Omental fat pad (tissue), 4 donors: ENCODE measurements around the gene IRAK1. TPM values are rescaled to one million over a fixed set of nuclear protein-coding genes. Genes with fewer than 3 reads are reported as not detected.

Experiments used
- ATAC-seq: fragments of 150-250 bp; one replicate; pipeline ENCODE4 v1.9.1; 2016; ENCODE audit warnings: mild to moderate bottlenecking, moderate library complexity; ENCODE audit not compliant: low FRiP score
- DNase-seq: peaks from one replicate; pipeline ENCODE4 v3.0.0-alpha.2; 2019; ENCODE audit warnings: low spot score
- CTCF ChIP-seq, 3 donors: fragments of 450-650 bp; IDR thresholded peaks; one replicate each; pipeline ENCODE4 v1.5.1; 2016 to 2017; ENCODE audit warnings: antibody characterized with exemption in 3 of 3, mild to moderate bottlenecking in 3 of 3, moderate library complexity in 2 of 3
- total RNA-seq, 4 donors: library from RNA; depleted of rRNA; stranded (reverse); fragments of >200 nt; gene quantifications; one replicate each; pipeline ENCODE4 v1.1.0, GENCODE V29; 2016

IRAK1 gene
- total RNA-seq, 4 donors from 2014 or later: 43.1 to 85.3 (median 78.4) TPM

- no peak for ATAC-seq
- no peak for TF ChIP-seq CTCF (IDR thresholded peaks at IDR 0.05)
- no peak for DNase-seq
These were observed 4.0 kb downstream of the IRAK1 start for GRCh38 chrX:154015581-154016264.

DNA sequence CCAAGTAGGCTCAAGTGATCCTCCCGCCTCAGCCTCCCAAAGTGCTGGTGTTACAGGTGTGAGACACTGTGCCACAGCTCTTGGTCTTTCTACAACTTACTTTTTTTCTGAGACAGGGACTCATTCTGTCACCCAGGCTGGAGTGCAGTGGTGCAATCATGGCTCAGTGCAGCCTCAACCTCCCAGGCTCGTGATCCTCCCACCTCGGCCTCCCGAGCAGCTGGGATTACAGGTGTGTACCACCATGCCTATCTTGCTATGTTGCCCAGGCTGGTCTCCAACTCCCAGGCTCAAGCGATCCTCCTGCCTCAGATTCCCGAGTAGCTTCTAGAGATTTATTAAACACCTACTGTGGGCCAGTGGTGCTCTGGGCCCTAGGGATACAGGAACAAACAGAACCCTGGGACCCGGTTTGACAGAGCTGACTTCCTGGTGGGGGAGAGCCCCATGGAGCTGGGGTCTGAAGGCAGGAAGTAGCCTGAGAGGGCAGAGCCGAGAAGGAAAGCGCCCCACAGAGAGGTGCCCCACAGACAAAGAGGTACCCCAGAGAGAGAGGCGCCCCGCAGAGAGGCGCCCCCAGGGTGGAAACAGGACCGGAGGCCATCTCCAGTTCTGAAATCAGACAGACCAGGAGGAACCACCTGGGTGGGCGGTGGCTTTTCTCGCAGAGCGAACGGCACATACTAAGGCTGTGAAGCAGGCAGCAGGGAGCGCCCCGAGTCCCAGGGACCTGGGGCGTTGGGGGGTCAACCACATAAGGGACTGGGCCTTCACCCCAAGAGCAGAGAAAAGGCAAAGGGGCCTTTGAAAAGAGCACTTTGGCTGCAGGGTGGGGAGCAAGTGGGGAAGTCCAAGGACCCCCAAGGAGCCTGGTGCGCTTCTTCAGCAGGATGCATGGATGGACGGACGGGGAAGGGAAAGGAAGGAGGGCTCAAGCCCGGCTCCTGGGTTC lies 5.0 kb downstream of the IRAK1 start:
- no peak for TF ChIP-seq CTCF (IDR thresholded peaks at IDR 0.05)
- DNase-seq: no peak
- ATAC-seq: no peak

GRCh38 chrX:154013614-154014360 lies 5.9 kb downstream of the IRAK1 start:
- DNase-seq: no peak
- no peak for ATAC-seq
- TF ChIP-seq CTCF (IDR thresholded peaks at IDR 0.05): peak in 1 of 3 donors; percentile 62

DNA sequence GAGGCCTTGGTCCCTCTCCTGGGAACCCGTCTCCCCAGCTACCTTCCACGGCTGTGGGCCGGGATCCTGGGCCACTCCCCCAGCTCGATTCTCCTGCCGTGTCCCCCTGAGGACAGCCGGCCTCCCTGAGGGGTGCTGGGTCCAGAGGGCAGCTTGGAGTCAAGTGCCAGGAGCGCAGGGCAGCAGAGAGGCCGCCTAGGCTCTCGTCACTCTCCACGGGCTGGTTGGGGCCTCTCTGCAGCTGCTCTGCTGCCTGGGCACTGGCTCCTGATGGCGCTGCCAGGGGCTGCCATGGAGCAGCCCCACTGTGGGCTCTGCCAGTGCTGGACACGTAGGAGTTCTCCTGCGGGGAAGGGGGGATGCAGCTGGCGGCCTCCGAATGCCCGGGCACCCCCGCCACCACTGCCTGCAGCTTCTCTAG lies 6.7 kb downstream of the IRAK1 start:
- DNase-seq (no peak), ATAC-seq (no peak)
- no peak for TF ChIP-seq CTCF (IDR thresholded peaks at IDR 0.05)

DNA sequence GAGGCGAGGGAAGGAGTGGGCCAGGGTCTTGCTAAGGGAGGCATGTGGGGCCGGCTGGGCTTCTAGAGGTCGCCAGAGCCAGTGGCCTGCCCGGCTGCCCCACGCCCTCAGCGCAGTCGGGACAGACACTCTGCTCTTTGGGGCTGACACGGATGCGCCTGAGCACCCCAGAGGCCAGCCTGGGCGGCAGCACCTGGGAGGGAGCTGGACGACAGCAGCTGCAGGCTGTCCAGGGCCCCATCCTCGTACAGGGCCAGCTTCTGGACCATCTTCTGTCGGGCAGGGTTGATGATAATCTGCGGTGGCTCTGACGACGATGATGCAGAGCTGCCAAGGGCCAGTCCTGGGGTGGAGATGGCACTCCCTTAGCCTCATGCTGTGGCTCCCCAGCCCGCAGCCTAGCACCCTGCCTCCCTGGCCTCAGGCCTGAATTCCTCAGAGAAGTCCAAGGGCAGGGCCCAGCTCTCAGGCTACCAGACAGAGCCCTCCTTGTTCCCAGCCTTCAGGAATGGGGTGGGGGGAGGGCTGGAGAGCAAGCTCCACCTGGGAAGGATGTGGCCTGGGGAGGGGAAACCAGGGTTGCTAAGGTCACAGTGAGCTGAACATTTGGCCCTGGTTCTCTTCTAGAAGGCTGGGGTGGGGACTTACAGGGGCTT lies 7.2 kb downstream of the IRAK1 start:
- no peak for DNase-seq
- TF ChIP-seq CTCF (IDR thresholded peaks at IDR 0.05): no peak
- ATAC-seq: no peak
